Measurements from ENCODE around the gene FLNA. TPM values are rescaled to one million over a fixed set of nuclear protein-coding genes. Genes with fewer than 3 reads are reported as not detected.

FLNA gene
- total and polyA plus RNA-seq, 2 experiments from 2014 or later: 396 to 468 TPM

DNA sequence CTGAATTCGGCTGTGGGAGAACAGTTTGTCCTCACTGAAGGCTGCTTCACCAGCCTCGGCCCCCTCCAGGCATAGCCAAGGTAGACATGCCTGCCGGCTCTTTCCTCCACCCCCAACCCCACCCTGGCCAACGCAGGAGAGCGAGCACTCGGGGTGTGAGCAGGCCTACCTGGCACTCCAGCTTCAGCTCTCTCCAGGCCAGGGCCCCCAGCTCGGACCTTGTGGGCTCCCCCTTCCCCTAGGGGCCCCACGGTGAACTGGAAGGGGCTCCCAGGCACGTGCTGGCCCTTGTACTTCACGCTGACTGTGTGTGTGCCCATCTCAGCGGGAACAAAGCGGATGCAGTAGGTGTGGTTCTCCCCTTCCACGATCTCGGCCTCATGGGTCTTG is 22.4 kb downstream of the FLNA start:
- TF ChIP-seq EZH2phosphoT487 (IDR thresholded peaks at IDR 0.05; ENCODE audit: low read depth, severe bottlenecking, unreplicated experiment): no peak
- TF ChIP-seq, protein P1, sequence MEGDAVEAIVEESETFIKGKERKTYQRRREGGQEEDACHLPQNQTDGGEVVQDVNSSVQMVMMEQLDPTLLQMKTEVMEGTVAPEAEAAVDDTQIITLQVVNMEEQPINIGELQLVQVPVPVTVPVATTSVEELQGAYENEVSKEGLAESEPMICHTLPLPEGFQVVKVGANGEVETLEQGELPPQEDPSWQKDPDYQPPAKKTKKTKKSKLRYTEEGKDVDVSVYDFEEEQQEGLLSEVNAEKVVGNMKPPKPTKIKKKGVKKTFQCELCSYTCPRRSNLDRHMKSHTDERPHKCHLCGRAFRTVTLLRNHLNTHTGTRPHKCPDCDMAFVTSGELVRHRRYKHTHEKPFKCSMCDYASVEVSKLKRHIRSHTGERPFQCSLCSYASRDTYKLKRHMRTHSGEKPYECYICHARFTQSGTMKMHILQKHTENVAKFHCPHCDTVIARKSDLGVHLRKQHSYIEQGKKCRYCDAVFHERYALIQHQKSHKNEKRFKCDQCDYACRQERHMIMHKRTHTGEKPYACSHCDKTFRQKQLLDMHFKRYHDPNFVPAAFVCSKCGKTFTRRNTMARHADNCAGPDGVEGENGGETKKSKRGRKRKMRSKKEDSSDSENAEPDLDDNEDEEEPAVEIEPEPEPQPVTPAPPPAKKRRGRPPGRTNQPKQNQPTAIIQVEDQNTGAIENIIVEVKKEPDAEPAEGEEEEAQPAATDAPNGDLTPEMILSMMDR (IDR thresholded peaks at IDR 0.05; ENCODE audit: poor library complexity): no peak
- H3K9me2 ChIP-seq (replicated peaks; ENCODE audit: insufficient read depth): no peaks in the 10 kb centered on the region
- H3K36me3 ChIP-seq (replicated peaks; ENCODE audit: insufficient read depth, low read depth): no peaks in the 10 kb centered on the region
- DNase-seq (ENCODE audit: low spot score): no peak
- H3K4me2 ChIP-seq: no peak overlapping the region
- no peak overlapping the region for H3K27ac ChIP-seq
- no peaks in the 10 kb centered on the region for H3K4me1 ChIP-seq (ENCODE audit: insufficient read depth)
- H3K9me3 ChIP-seq (ENCODE audit: low read depth): no peaks in the 10 kb centered on the region
- no peaks in the 10 kb centered on the region for H3K79me2 ChIP-seq
- H3K4me3 ChIP-seq: no peak overlapping the region
- 91% methylated on average over 13 of the region's 14 CpGs for WGBS (ENCODE audit: low lambda C conversion rate, missing lambda C conversion rate)
- peaks cover 7% of the 10 kb centered on the region for H4K20me1 ChIP-seq (ENCODE audit: insufficient read depth, poor library complexity, severe bottlenecking)
- no peak overlapping the region for H2AFZ ChIP-seq
- H3K27me3 ChIP-seq: no peaks in the 10 kb centered on the region

DNA sequence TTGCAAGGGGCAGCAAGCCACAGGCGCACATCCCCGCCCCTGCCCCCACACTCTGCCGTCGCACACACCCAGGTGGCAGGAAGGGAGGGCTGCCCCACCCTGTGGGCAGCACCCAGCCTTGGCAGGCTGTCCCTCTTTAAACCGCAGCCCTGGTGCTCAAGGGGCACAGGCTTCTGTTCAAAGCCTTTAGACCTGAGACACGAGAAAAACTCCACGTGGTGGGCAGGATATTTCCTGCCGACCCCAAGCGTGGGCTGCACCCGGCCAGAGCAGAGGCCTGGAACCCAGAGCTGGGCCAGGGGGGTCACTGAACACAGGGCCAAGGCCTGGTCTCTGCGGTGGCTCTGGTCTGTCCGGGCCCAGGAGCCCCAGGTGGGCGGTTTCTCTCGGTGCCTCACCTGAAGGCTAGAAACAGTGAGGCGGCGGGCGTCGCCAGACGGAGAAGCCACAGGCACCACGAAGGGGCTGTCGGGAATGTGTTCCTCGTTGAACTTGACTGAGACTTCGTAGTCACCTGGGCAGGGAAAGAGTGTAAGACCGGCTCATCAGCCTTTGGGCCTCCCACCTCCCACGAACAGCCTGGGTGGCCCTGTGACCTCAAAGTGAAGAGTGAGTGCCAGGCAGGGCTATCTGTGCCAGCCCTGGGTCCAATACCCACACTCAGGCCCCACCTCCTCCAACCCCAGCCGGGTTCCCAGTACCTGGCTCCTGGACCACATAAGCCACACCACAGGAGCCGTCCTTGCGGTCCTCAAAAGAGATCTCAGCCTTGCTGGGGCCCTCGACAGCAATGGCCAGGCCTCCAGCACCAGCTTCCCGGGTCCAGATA is 23.0 kb downstream of the FLNA start:
- H3K4me3 ChIP-seq: no peak overlapping the region
- 89% methylated on average over 29 of the region's 30 CpGs for WGBS (ENCODE audit: low lambda C conversion rate, missing lambda C conversion rate)
- H3K79me2 ChIP-seq: no peaks in the 10 kb centered on the region
- H3K9me3 ChIP-seq (ENCODE audit: low read depth): no peaks in the 10 kb centered on the region
- H3K4me1 ChIP-seq (ENCODE audit: insufficient read depth): no peaks in the 10 kb centered on the region
- no peaks in the 10 kb centered on the region for H3K36me3 ChIP-seq (replicated peaks; ENCODE audit: insufficient read depth, low read depth)
- no peaks in the 10 kb centered on the region for H3K9me2 ChIP-seq (replicated peaks; ENCODE audit: insufficient read depth)
- H3K4me2 ChIP-seq: no peak overlapping the region
- no peaks in the 10 kb centered on the region for H3K27me3 ChIP-seq
- TF ChIP-seq EZH2phosphoT487 (IDR thresholded peaks at IDR 0.05; ENCODE audit: low read depth, severe bottlenecking, unreplicated experiment): no peak
- no peak for TF ChIP-seq EZH2 (IDR thresholded peaks at IDR 0.05; ENCODE audit: borderline replicate concordance)
- TF ChIP-seq, protein P1 (IDR thresholded peaks at IDR 0.05; ENCODE audit: poor library complexity): no peak
- no peak overlapping the region for H2AFZ ChIP-seq
- H3K27ac ChIP-seq: no peak overlapping the region
- peaks cover 4% of the 10 kb centered on the region for H4K20me1 ChIP-seq (ENCODE audit: insufficient read depth, poor library complexity, severe bottlenecking)
- DNase-seq (ENCODE audit: low spot score): no peak

DNA sequence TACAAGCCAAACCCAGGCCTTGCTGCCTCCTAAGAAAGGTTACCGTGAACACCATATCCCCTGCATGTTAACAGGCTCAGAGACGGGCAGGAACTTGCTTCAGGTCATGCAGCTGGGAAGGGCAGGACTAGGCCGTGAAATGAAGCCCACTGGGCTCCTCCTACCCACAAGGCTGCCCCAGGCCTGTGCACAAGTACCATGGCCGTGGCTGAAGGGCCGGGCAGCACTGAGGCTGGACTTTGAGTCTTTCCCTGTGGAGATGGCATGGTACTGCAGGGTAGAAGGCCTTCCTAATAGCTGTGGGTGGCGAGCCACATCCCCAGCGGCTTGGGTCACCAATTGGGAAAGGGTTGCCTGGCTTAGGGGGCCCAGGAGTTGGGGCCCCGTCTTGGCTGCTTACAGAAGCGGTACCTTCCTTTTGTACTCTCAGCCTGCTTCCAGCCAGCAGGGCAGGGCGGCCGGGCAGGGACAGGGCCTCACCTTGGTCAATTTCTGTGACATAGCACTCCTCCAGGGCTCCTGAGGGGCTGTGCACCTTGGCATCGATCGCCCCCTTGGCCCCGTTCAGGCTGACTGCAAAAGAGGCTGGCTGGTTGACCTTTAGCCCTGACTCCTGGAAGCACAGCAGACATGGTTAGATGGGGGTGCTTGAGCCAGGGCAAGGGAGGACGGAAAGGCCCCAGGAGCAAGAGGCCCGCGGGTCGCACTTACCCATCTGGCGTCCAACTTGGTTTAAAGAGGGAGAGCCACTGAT is 23.8 kb downstream of the FLNA start:
- no peak overlapping the region for H3K27ac ChIP-seq
- H2AFZ ChIP-seq: no peak overlapping the region
- no peak for DNase-seq (ENCODE audit: low spot score)
- no peaks in the 10 kb centered on the region for H3K27me3 ChIP-seq
- H3K4me2 ChIP-seq: no peak overlapping the region
- H3K9me3 ChIP-seq (ENCODE audit: low read depth): no peaks in the 10 kb centered on the region
- H3K36me3 ChIP-seq (replicated peaks; ENCODE audit: insufficient read depth, low read depth): no peaks in the 10 kb centered on the region
- 89% methylated on average over 19 of the region's 19 CpGs for WGBS (ENCODE audit: low lambda C conversion rate, missing lambda C conversion rate)
- no peaks in the 10 kb centered on the region for H3K4me1 ChIP-seq (ENCODE audit: insufficient read depth)
- H3K4me3 ChIP-seq: no peak overlapping the region
- H3K79me2 ChIP-seq: no peaks in the 10 kb centered on the region
- H4K20me1 ChIP-seq (ENCODE audit: insufficient read depth, poor library complexity, severe bottlenecking): peaks cover 4% of the 10 kb centered on the region
- H3K9me2 ChIP-seq (replicated peaks; ENCODE audit: insufficient read depth): no peaks in the 10 kb centered on the region
- TF ChIP-seq, protein P1 (IDR thresholded peaks at IDR 0.05; ENCODE audit: poor library complexity): no peak
- TF ChIP-seq EZH2 (IDR thresholded peaks at IDR 0.05; ENCODE audit: borderline replicate concordance): no peak
- TF ChIP-seq EZH2phosphoT487 (IDR thresholded peaks at IDR 0.05; ENCODE audit: low read depth, severe bottlenecking, unreplicated experiment): no peak

Measured in hepatocyte (in vitro differentiated cells).